LNCaP clone FGC (cell line): ENCODE results near the gene CLIC6.

Experiments
- DNase-seq: peaks from one replicate; pipeline ENCODE4 v3.0.0-alpha.2; 2011; ENCODE audit warnings: low read depth
- H3K4me3 ChIP-seq: 2 replicates; pipeline ENCODE4 v1.5.1; 2011; ENCODE audit warnings: mild to moderate bottlenecking, low read depth, low read length, control low read depth
- CTCF ChIP-seq: IDR thresholded peaks from 2 replicates; pipeline ENCODE4 v1.5.1; 2012; ENCODE audit warnings: mild to moderate bottlenecking; ENCODE audit not compliant: control insufficient read depth, insufficient read depth; ENCODE audit errors: extremely low read depth

Gene CLIC6

GRCh38 chr21:34762786-34763185 lies 94.0 kb downstream of the CLIC6 start:
- TF ChIP-seq CTCF: no peak
- no peak overlapping the region for H3K4me3 ChIP-seq
- no peak for DNase-seq

- no peak overlapping the region for H3K4me3 ChIP-seq
- no peak for TF ChIP-seq CTCF
- no peak for DNase-seq
Observed at GRCh38 chr21:34764715-34765284, 96.0 kb downstream of the CLIC6 start.

- no peak for TF ChIP-seq CTCF
- H3K4me3 ChIP-seq: no peak overlapping the region
- no peak for DNase-seq
Observed at GRCh38 chr21:34765619-34766018, 96.8 kb downstream of the CLIC6 start.

DNA sequence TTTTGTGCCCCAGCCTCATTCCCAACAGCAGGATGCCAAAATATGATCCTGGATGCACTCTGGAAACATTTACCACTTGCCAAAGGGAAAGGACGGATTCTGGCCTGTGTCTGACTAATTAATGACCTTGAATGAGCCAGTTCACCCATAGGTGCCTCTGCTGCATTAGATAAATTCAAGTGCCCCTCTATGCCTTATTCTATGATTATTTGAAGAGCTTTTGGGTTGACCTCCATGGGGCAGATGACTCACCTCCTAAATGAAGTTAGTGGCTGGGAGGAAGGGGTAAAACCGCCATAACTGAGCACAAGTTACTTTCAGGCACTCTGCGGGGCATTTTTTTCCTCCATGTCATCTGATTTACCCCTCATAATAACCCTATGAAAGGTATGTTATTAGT lies 98.1 kb downstream of the CLIC6 start:
- no peak for DNase-seq
- TF ChIP-seq CTCF: no peak
- no peak overlapping the region for H3K4me3 ChIP-seq
